HG02852 (cell line): ENCODE data around the gene RCAN1.
"Not testable (repeated sequence)": the region's sequence is repeated elsewhere in the genome, so short reads cannot be mapped to it uniquely, and the experiment has no call there.

ENCODE experiments used
- ATAC-seq: cut with Tn5 transposase; IDR thresholded peaks from one replicate; pipeline ENCODE4 v1.9.1; 2021; ENCODE audit warnings: mild to moderate bottlenecking, moderate library complexity; ENCODE audit not compliant: unreplicated experiment

RCAN1 gene

DNA sequence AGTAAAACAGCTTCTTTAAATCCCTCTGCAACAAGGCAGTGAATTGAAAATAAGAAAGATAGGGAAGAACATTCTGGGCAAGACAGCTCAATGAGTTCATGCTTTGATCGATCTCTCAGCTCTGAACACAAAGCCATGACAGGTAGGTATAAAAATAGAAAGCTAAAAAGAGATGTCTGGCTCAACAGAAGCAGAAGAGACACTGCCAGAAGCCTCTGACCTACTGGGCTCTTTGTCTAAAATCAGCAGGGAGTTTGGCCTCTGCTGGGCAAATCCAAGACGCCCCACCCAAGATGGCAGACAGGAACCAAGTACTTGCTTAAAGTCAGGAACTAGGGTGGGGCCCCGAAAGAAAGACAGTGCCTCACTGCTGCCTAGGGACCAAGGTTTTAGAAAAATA is 147.6 kb downstream of the RCAN1 start:
- ATAC-seq, result not testable (repeated sequence)
